IMR-90 (cell line): ENCODE data around the gene ANO1. TPM values are rescaled to one million over a fixed set of nuclear protein-coding genes. Genes with fewer than 3 reads are reported as not detected.

ENCODE experiments used
- ATAC-seq: fragments of 200-7000 bp; cut with Tn5 transposase; 2 replicates; pipeline ENCODE4 v1.9.1; 2020; ENCODE audit warnings: low read depth, mild to moderate bottlenecking, moderate library complexity
- BruUV-seq: library from RNA; stranded (reverse); fragments of 400-500 nt; replicated peaks from 2 replicates; lab custom pipeline; 2021; lab: Mats Ljungman, UMichigan
- CTCF ChIA-PET: fragments of 300-600 bp; formaldehyde crosslinking; extraction: SDS; loops from one replicate; lab custom pipeline; 2021; ENCODE audit warnings: antibody characterized with exemption; lab: Yijun Ruan, JAX
- POLR2A ChIA-PET: fragments of 300-600 bp; sonication (Branson Sonifier 250); formaldehyde crosslinking; loops from one replicate; lab custom pipeline; 2022; ENCODE audit warnings: antibody characterized with exemption; ENCODE audit not compliant: unreplicated experiment; lab: Charles Lee
- DNase-seq: peaks from one replicate; pipeline ENCODE4 v3.0.0; 2013
- H2AFZ ChIP-seq: replicated peaks from 2 replicates; pipeline ENCODE3; 2013; ENCODE audit warnings: low read length, mild to moderate bottlenecking; ENCODE audit not compliant: poor library complexity
- H2AK5ac ChIP-seq: 2 replicates; pipeline ENCODE4 v1.6.1; 2013; ENCODE audit warnings: low read depth, low read length, inconsistent platforms
- H2AK9ac ChIP-seq: replicated peaks from 2 replicates; pipeline ENCODE3; 2013; ENCODE audit warnings: mild to moderate bottlenecking, low read depth, low read length, moderate library complexity; ENCODE audit not compliant: poor library complexity
- H2BK120ac ChIP-seq: 2 replicates; pipeline ENCODE4 v1.6.1; 2013; ENCODE audit warnings: low read depth, low read length, inconsistent platforms
- H2BK15ac ChIP-seq: 3 replicates; pipeline ENCODE4 v1.6.1; 2013; ENCODE audit warnings: low read depth, low read length, inconsistent platforms
- H2BK20ac ChIP-seq: 2 replicates; pipeline ENCODE4 v1.6.1; 2013; ENCODE audit warnings: low read depth, mild to moderate bottlenecking, inconsistent platforms, low read length, moderate library complexity
- H2BK5ac ChIP-seq: 2 replicates; pipeline ENCODE4 v1.6.1; 2013; ENCODE audit warnings: mild to moderate bottlenecking, low read depth, low read length, inconsistent platforms; ENCODE audit not compliant: poor library complexity, severe bottlenecking
- H3K14ac ChIP-seq: replicated peaks from 2 replicates; pipeline ENCODE4 v1.6.1; 2013; ENCODE audit warnings: low read depth, low read length, inconsistent platforms
- H3K18ac ChIP-seq: 2 replicates; pipeline ENCODE4 v1.6.1; 2013; ENCODE audit warnings: low read depth, low read length, control low read depth
- H3K23ac ChIP-seq: 2 replicates; pipeline ENCODE4 v1.6.1; 2013; ENCODE audit warnings: low read depth, low read length, inconsistent platforms
- H3K27ac ChIP-seq: 2 replicates; pipeline ENCODE4 v1.5.1; 2013; ENCODE audit warnings: mild to moderate bottlenecking, control low read depth, low read length; ENCODE audit not compliant: insufficient read depth
- H3K27me3 ChIP-seq: 2 replicates; pipeline ENCODE4 v1.6.1; 2013; ENCODE audit warnings: low read length; ENCODE audit not compliant: control insufficient read depth, insufficient read depth
- H3K36me3 ChIP-seq: 2 replicates; pipeline ENCODE4 v1.6.1; 2013; ENCODE audit warnings: low read length, mixed read lengths; ENCODE audit not compliant: control insufficient read depth, insufficient read depth
- H3K4ac ChIP-seq: 2 replicates; pipeline ENCODE4 v1.6.1; 2013; ENCODE audit warnings: low read depth, low read length, inconsistent platforms
- H3K4me1 ChIP-seq: 2 replicates; pipeline ENCODE4 v1.6.1; 2013; ENCODE audit warnings: low read length, mixed read lengths; ENCODE audit not compliant: control insufficient read depth, insufficient read depth
- H3K4me2 ChIP-seq: 2 replicates; pipeline ENCODE4 v1.6.1; 2013; ENCODE audit warnings: low read depth, mild to moderate bottlenecking, control low read depth, low read length, moderate library complexity
- H3K4me3 ChIP-seq: 2 replicates; pipeline ENCODE4 v1.5.1; 2013; ENCODE audit warnings: low read depth, mild to moderate bottlenecking, control low read depth, low read length, moderate library complexity; ENCODE audit not compliant: insufficient read depth
- H3K56ac ChIP-seq: 2 replicates; pipeline ENCODE4 v1.6.1; 2013; ENCODE audit warnings: low read length, inconsistent platforms; ENCODE audit not compliant: insufficient read depth; ENCODE audit errors: extremely low read depth
- H3K79me1 ChIP-seq, 2 experiments: 2 replicates each; pipeline ENCODE4 v1.6.1; 2013; ENCODE audit warnings: low read length in 2 of 2, inconsistent platforms in 1 of 2, low read depth in 1 of 2
- H3K9ac ChIP-seq: 2 replicates; pipeline ENCODE4 v1.6.1; 2013; ENCODE audit warnings: low read depth, low read length, control low read depth
- H3K9me1 ChIP-seq: 2 replicates; pipeline ENCODE4 v1.6.1; 2013; ENCODE audit warnings: low read length, inconsistent platforms; ENCODE audit not compliant: insufficient read depth
- H3K9me3 ChIP-seq: 2 replicates; pipeline ENCODE4 v1.6.1; 2013; ENCODE audit warnings: low read length; ENCODE audit not compliant: control insufficient read depth, insufficient read depth
- H4K20me1 ChIP-seq: 2 replicates; pipeline ENCODE4 v1.6.1; 2013; ENCODE audit warnings: low read length, inconsistent platforms; ENCODE audit not compliant: insufficient read depth
- H4K5ac ChIP-seq: 2 replicates; pipeline ENCODE4 v1.6.1; 2013; ENCODE audit warnings: mild to moderate bottlenecking, low read depth, low read length, control low read depth
- H4K8ac ChIP-seq, 2 experiments: 2 replicates each; pipeline ENCODE4 v1.6.1; 2013; ENCODE audit warnings: low read depth in 2 of 2, low read length in 2 of 2, control low read depth in 1 of 2, inconsistent platforms in 1 of 2
- H4K91ac ChIP-seq: 2 replicates; pipeline ENCODE4 v1.6.1; 2013; ENCODE audit warnings: low read depth, low read length, inconsistent platforms; ENCODE audit not compliant: insufficient read depth
- CEBPB ChIP-seq: IDR thresholded peaks from 2 replicates; pipeline ENCODE4 v1.6.1; 2012; ENCODE audit warnings: low read depth, low read length, improper control_type of control experiment
- RAD21 ChIP-seq: IDR thresholded peaks from 2 replicates; pipeline ENCODE4 v1.6.1; 2012; ENCODE audit warnings: low read length, improper control_type of control experiment
- WGBS, 2 experiments: methylation state at CpG; one replicate each; pipeline versions ENCODE4 v1.1.5 to v1.1.7; 2013; ENCODE audit warnings: missing lambda C conversion rate in 2 of 2; ENCODE audit not compliant: insufficient read length in 1 of 2; ENCODE audit errors: extremely low coverage in 2 of 2; 5-methylcytosine and 5-hydroxymethylcytosine counted together
- dilution Hi-C: fragments of 300-500 bp; cut with HindIII; formaldehyde crosslinking; loops from one replicate; pipeline ENCODE4 v1.14.3; 2018; ENCODE audit warnings: low sequenced_read_pairs; ENCODE audit not compliant: unreplicated experiment
- in situ Hi-C: fragments of 300-500 bp; cut with MboI; formaldehyde crosslinking; loops from 3 replicates; pipeline ENCODE4 v1.14.3; 2019; ENCODE audit warnings: low sequenced_read_pairs, inconsistent platforms, mixed read lengths
- intact Hi-C: fragments of 100-400 bp; cut with micrococcal nuclease; formaldehyde crosslinking; loops from 2 replicates; pipeline ENCODE4 v1.10.0; 2022
- polyA plus RNA-seq, 3 experiments: library from polyadenylated mRNA; depleted of rRNA; stranded (reverse); fragments of >200 nt; gene quantifications; 2 replicates each; pipeline ENCODE4 v1.2.3, GENCODE V29; 2012; ENCODE audit warnings: low replicate concordance in 1 of 3
- total RNA-seq: library from RNA; depleted of rRNA; stranded (reverse); fragments of >200 nt; gene quantifications from 2 replicates; pipeline ENCODE4 v1.2.3, GENCODE V29; 2012

Gene ANO1
- total and polyA plus RNA-seq, 2 of the 4 experiments (the other 2 are of a cell fraction) = 4.1 to 10.7 TPM

DNA sequence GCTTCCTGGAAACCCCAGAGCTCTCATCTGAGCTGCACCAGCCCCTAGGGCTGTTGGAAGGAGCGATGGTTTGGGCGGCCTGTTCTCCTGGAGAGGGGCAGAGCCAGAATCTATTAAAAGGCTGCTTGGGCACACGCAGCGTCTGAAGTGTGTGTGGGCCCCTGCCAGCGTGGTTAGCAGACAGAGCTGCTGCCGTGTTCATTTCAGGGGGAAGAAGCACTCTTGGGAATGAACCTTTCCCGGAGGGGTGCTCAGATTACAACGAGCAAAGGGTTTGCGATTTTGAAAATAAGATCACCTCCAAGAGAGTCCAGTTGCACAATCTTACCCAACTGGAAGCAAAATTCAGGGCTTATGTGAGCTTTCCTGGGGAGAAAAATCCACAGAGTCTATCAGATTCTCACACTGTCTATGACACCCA, 12.9 kb downstream of the ANO1 start:
- H3K4me3 ChIP-seq = no peak overlapping the region
- ChIA-PET CTCF (no interaction called here), POLR2A (no interaction called here)
- H3K36me3 ChIP-seq = peaks cover 1% of the 10 kb centered on the region; the same call in 1 of the 2 replicates
- H4K20me1 ChIP-seq = 0 out of 2 replicates have a peak, but pooled peaks cover 4% of the 10 kb centered on the region
- H2AFZ ChIP-seq = no peak overlapping the region
- 0 out of 2 replicates have a peak, but pooled peaks have one; percentile 11 for TF ChIP-seq CEBPB
- TF ChIP-seq RAD21 = no peak
- H4K5ac ChIP-seq = no peak overlapping the region
- H3K9ac ChIP-seq = no peak overlapping the region
- intact Hi-C loops (no loop called here), in situ Hi-C loops (no loop called here), dilution Hi-C loops (no loop called here)
- H3K4me1 ChIP-seq = peaks cover 3% of the 10 kb centered on the region; the same call in 1 of the 2 replicates
- peaks cover 0 to 17% of the 10 kb centered on the region in 2 experiments; a peak in 2 of 4 replicates for H3K79me1 ChIP-seq
- no peak overlapping the region for H3K56ac ChIP-seq
- H3K14ac ChIP-seq = no peak overlapping the region
- no peak overlapping the region for H2AK5ac ChIP-seq
- H3K4me2 ChIP-seq = no peak overlapping the region
- H3K27ac ChIP-seq = peak overlapping the region; percentile 43; the same call in 1 of the 2 replicates
- peaks cover 6% of the 10 kb centered on the region; the same call in 1 of the 2 replicates for H3K9me1 ChIP-seq
- no peaks in the 10 kb centered on the region for H3K27me3 ChIP-seq
- H4K8ac ChIP-seq = no peak overlapping the region
- DNase-seq (peak; percentile 28), ATAC-seq (no peak)
- H2BK5ac ChIP-seq = no peak overlapping the region
- no peak overlapping the region for H3K18ac ChIP-seq
- no TSS peak for BruUV-seq
- H2BK15ac ChIP-seq = no peak overlapping the region
- H2AK9ac ChIP-seq = no peak overlapping the region
- no peak overlapping the region for H2BK20ac ChIP-seq
- no peak overlapping the region for H3K4ac ChIP-seq
- no peak overlapping the region for H3K23ac ChIP-seq
- H4K91ac ChIP-seq = no peak overlapping the region
- no CpG with 5 or more reads among the region's 9 CpGs for WGBS, 2 experiments
- H2BK120ac ChIP-seq = no peak overlapping the region
- peaks cover 3% of the 10 kb centered on the region for H3K9me3 ChIP-seq
